ENCODE measurements around the gene MPG.

DNA sequence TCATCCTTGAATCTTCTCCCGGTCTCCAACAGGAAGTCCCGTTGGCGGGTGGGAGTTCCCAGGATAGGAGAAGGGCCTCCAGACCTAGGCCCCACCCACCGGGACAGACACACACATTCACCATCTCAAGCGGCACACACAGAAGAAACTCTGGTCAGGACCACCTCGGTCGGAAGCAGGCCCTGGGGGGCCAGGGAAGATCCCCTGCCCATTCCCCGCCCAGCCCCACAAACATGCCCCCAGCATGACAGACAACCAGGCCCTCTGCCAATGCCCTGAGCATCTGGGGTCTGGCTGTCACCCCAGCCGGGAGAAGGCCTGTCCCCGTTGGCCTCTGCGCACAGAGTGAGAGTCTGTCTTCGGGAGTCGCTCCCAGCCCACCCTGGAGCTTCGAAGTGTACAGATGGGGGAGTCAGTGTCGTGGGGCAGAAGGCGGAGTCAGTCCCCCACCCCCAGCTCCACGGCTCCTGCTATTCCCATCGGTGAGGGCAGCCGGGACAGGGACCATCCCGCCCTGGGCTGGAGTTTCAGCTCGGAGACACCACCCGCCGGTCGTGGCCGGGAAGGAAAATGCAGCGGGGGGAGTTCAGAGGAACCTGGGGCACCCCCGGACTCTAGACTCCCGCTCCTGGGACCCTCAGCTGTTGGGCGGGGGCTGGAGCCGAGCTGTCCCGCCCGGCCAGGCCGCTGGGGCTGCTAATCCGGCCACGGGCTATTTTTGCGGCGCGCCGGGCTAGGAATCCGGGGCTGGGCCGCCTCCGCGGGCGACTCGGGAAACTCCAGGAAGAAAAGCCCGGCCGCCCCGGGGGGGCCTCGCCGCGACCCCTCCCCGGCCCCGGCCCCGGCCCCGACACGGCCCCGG, 6.3 kb upstream of the MPG start:
- no peak for TF ChIP-seq EP300 (IDR thresholded peaks at IDR 0.05)
- TF ChIP-seq, protein P1, sequence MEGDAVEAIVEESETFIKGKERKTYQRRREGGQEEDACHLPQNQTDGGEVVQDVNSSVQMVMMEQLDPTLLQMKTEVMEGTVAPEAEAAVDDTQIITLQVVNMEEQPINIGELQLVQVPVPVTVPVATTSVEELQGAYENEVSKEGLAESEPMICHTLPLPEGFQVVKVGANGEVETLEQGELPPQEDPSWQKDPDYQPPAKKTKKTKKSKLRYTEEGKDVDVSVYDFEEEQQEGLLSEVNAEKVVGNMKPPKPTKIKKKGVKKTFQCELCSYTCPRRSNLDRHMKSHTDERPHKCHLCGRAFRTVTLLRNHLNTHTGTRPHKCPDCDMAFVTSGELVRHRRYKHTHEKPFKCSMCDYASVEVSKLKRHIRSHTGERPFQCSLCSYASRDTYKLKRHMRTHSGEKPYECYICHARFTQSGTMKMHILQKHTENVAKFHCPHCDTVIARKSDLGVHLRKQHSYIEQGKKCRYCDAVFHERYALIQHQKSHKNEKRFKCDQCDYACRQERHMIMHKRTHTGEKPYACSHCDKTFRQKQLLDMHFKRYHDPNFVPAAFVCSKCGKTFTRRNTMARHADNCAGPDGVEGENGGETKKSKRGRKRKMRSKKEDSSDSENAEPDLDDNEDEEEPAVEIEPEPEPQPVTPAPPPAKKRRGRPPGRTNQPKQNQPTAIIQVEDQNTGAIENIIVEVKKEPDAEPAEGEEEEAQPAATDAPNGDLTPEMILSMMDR (IDR thresholded peaks at IDR 0.05): no peak
- TF ChIP-seq POLR2AphosphoS5 (IDR thresholded peaks at IDR 0.05): no peak
- peak in 1 of 2 donors; percentile 21 for TF ChIP-seq POLR2A (IDR thresholded peaks at IDR 0.05)
